Pericardium fibroblast (primary cell): ENCODE measurements around the gene KRTAP5-11. TPM values are rescaled to one million over a fixed set of nuclear protein-coding genes. Genes with fewer than 3 reads are reported as not detected.

Experiments used
- total RNA-seq: library from RNA; depleted of rRNA; stranded (reverse); fragments of >200 nt; gene quantifications from 2 replicates; pipeline ENCODE4 v1.2.3, GENCODE V29; 2015

Gene KRTAP5-11, protein sequence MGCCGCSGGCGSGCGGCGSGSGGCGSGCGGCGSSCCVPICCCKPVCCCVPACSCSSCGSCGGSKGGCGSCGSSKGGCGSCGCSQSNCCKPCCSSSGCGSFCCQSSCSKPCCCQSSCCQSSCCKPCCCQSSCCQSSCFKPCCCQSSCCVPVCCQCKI
- not detected in 2 replicates for total RNA-seq

DNA sequence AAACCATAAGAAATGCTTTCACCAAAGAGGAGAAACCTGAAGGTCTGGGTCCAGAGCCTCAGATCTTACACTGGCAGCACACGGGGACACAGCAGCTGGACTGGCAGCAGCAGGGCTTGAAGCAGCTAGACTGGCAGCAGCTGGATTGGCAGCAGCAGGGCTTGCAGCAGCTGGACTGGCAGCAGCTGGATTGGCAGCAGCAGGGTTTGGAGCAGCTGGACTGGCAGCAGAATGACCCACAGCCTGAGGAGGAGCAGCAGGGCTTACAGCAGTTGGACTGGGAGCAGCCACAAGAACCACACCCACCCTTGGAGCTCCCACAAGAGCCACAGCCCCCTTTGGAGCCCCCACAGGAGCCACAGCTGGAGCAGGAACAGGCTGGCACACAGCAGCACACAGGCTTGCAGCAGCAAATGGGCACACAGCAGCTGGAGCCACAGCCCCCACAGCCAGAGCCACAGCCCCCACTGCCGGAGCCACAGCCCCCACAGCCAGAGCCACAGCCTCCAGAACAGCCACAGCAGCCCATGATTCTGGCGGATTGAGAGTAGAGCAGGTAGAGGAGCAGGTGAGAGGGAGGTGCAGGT, at the start of gene KRTAP5-11:
Gene KRTAP5-11, minus strand, starts transcription at position 567 of the 587 bp plus-strand sequence. Its CDS starts 38 bp downstream, at position 529.

DNA sequence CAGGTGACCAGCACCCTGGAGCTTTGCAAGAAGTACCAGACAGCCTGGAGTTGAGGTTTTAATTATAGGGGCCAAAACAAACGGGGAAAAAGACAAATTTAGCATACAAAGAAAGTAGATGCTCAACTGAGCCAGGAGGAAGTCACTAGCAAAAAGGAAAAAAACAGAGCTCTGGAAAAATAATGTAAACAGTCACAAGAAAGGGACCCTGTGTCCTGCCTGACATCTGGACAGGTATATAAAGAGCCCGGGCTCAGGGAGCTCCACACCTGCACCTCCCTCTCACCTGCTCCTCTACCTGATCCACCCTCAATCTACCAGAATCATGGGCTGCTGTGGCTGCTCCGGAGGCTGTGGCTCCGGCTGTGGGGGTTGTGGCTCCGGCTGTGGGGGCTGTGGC, 17.4 kb downstream of the KRTAP5-11 start, which contains the start of gene KRTAP5-10:
Gene KRTAP5-10, plus strand, starts transcription at position 301 of the 400 bp plus-strand sequence. Its CDS starts 25 bp downstream, at position 326.

DNA sequence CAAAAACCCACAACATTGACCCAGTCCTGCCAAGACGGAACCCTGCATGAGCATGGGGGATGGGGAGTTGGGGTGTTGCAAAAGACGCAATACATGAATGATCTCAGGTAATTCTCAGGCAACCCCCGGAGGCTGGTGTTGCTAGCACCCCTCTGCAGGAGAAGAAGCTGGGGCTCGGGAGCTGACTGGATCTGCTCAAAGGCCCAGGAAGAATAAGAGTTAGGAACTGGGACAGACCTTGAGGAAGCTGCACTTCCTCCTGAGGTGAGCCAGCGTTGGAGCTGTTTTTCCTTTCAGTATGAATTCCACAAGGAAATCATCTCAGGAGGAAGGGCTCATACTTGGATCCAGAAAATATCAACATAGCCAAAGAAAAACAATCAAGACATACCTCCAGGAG, 34.6 kb downstream of the KRTAP5-11 start, which contains the start of gene KRTAP5-9:
Gene KRTAP5-9, plus strand, starts transcription at position 301 of the 400 bp plus-strand sequence. CDS start 238 bp downstream, outside the sequence.

DNA sequence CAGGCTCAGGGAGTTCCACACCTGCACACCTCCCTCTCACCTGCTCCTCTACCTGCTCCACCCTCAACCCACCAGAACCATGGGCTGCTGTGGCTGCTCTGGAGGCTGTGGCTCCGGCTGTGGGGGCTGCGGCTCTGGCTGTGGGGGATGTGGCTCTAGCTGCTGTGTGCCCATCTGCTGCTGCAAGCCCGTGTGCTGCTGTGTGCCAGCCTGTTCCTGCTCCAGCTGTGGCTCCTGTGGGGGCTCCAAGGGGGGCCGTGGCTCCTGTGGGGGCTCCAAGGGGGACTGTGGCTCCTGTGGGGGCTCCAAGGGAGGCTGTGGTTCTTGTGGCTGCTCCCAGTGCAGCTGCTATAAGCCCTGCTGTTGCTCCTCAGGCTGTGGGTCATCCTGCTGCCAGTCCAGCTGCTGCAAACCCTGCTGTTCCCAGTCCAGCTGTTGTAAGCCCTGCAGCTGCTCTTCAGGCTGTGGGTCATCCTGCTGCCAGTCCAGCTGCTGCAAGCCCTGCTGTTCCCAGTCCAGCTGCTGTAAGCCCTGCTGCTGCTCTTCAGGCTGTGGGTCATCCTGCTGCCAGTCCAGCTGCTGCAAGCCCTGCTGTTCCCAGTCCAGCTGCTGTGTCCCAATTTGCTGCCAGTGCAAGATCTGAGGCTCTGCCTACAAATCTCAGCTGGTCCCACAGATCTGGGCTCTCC, 44.6 kb downstream of the KRTAP5-11 start, which contains the start of gene KRTAP5-8:
Gene KRTAP5-8, plus strand, starts transcription at position 49 of the 689 bp plus-strand sequence. Its CDS starts 31 bp downstream, at position 80.

Other genes starting within 250 kb of the KRTAP5-11 start
- gene DHCR7, start 134.5 kb downstream of the KRTAP5-11 start, total RNA-seq = 55.2 and 95.8 TPM in 2 replicates
- 48.7 and 49.6 TPM in 2 replicates for gene NADSYN1, start 129.7 kb downstream of the KRTAP5-11 start, total RNA-seq
- not detected in 2 replicates for gene KRTAP5-7, start 55.6 kb downstream of the KRTAP5-11 start, total RNA-seq
- gene KRTAP5-8, start 44.9 kb downstream of the KRTAP5-11 start, total RNA-seq = not detected in 2 replicates
- not detected in 2 replicates for gene KRTAP5-9, start 34.5 kb downstream of the KRTAP5-11 start, total RNA-seq
- not detected in 2 replicates for gene KRTAP5-10, start 17.3 kb downstream of the KRTAP5-11 start, total RNA-seq